Renal cortex interstitium (tissue), 15 donors: ENCODE results near the gene ZNF747. TPM values are rescaled to one million over a fixed set of nuclear protein-coding genes. Genes with fewer than 3 reads are reported as not detected.

Source experiments
- DNase-seq, 11 donors: peaks; one replicate each; pipeline ENCODE4 v3.0.0-alpha.2; 2013; ENCODE audit warnings: low read depth in 9 of 11, low spot score in 4 of 11; ENCODE audit errors: extremely low read depth in 1 of 11
- long read RNA-seq, 16 experiments: transcript quantifications; one replicate each; lab custom pipeline, GENCODE V29; 2026
- polyA plus RNA-seq, 3 donors: library from polyadenylated mRNA; unstranded; fragments of 120-200 nt; gene quantifications; one replicate each; pipeline ENCODE4 v1.2.1, GENCODE V29; 2013; ENCODE audit not compliant: insufficient read length in 3 of 3

Gene ZNF747
- polyA plus RNA-seq = 10 to 100 TPM in 2 of 3 donors, 1 to 10 TPM in 1; 9.6 to 10.5 (median 10.1) TPM
- long read RNA-seq, donor 1, partial matches to known transcripts = 0 of 1 reads
- long read RNA-seq, donor 1, other reads (novel, unspliced or antisense) = 0 of 1 reads
- long read RNA-seq, donor 2, partial matches to known transcripts = 0 of 1 reads
- long read RNA-seq, donor 2, other reads (novel, unspliced or antisense) = 0 of 1 reads
- long read RNA-seq, donor 3, partial matches to known transcripts = 0 of 4 reads
- long read RNA-seq, donor 3, other reads (novel, unspliced or antisense) = 0 of 4 reads
- long read RNA-seq, donor 4, partial matches to known transcripts = 0 of 6 reads
- long read RNA-seq, donor 4, other reads (novel, unspliced or antisense) = 0 of 6 reads
- long read RNA-seq, donor 5 = 0 reads
- long read RNA-seq, donor 6, transcript ZNF747-203 (3 exons, 1,511 nt) = major isoform, 5 of 7 reads
- long read RNA-seq, donor 6, partial matches to known transcripts = 0 of 7 reads
- long read RNA-seq, donor 6, other reads (novel, unspliced or antisense) = 0 of 7 reads
- long read RNA-seq, donor 7, partial matches to known transcripts = 5 of 10 reads
- long read RNA-seq, donor 7, other reads (novel, unspliced or antisense) = 0 of 10 reads
- long read RNA-seq, donor 8 = 0 reads
- long read RNA-seq, donor 9, partial matches to known transcripts = 0 of 3 reads
- long read RNA-seq, donor 9, other reads (novel, unspliced or antisense) = 0 of 3 reads
- long read RNA-seq, donor 10, partial matches to known transcripts = 0 of 3 reads
- long read RNA-seq, donor 10, other reads (novel, unspliced or antisense) = 0 of 3 reads
- long read RNA-seq, donor 11, partial matches to known transcripts = 0 of 2 reads
- long read RNA-seq, donor 11, other reads (novel, unspliced or antisense) = 0 of 2 reads
- long read RNA-seq, donor 12 = 0 reads
- long read RNA-seq, donor 13 = 0 reads
- long read RNA-seq, donor 14 = 0 reads
- long read RNA-seq, donor 15, partial matches to known transcripts = 0 of 3 reads
- long read RNA-seq, donor 15, other reads (novel, unspliced or antisense) = 0 of 3 reads
- long read RNA-seq, donor 16, partial matches to known transcripts = 0 of 7 reads
- long read RNA-seq, donor 16, other reads (novel, unspliced or antisense) = 0 of 7 reads

DNA sequence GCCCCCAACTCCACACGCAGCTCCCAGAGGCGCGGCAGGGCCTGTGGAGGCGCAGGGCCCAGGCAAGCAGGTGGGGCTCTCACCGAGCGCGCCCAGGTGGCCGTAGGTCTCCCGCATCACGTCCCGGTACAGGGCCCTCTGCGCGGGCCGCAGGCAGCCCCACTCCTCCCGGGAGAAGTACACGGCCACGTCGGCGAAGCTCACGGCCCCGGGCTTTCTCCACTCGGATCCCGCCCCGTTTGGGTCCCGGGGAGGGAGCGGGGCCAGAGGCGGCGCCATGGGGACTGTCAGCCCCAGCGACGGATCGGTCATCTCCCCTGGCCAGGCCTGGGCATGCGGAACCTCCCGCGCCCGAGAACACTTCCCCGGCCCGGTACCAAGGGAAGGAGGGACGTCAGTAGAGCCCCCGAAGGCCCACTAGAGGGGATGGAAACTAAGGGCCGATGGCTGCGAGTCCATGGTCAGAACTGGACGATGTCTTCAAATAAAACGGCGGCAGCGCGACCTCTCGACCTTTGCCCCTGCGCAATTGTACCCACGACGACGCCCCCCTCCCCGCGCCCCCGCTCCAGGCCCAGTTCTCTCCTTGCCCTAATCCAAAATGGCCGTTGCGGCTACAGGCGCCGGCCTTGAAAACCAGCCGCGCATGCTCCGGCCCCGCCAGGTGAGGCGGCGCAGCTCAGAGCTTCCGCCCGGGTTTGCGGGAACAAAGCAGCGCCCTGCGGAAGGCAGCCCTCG lies at the start of gene ZNF747:
ZNF747 (minus strand) TSS at position 491 of the 738 bp plus-strand sequence; CDS start at position 312, 179 bp downstream.
- peak; percentile 76 to 93 (median 89) for DNase-seq

DNA sequence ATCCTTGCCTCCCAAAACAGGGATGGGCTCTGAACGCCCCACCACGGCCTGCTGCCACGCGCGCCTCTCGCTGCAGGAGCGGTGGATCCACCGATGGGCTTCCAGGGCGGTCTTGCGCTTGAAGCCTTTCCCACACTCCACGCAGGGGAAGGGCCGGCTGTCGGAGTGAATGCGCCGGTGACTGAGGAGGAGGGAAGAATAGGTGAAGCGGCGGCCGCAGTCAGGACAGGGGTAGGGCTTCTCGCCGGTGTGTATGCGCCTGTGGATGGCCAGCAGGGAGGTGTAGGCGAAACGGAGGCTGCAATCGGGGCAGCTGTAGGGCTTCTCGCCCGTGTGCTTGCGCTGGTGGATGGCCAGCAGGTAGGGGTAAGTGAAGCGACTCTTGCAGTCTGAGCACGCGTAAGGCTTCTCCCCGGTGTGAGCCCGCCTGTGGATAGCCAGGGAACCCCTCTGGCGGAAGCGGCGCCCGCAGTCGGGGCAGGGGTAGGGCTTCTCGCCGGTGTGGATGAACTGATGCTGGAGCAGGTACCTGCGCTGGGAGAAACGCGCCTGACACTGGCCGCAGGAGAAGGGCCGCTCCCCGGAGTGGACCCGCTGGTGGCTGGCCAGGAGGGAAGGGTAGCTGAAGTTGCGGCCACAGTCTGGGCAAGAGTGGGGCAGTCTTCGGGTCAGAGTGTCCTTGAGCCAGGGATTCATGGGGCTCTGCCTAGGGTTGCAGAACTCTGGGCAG lies 48.1 kb upstream of the ZNF747 start:
- no peak for DNase-seq

DNA sequence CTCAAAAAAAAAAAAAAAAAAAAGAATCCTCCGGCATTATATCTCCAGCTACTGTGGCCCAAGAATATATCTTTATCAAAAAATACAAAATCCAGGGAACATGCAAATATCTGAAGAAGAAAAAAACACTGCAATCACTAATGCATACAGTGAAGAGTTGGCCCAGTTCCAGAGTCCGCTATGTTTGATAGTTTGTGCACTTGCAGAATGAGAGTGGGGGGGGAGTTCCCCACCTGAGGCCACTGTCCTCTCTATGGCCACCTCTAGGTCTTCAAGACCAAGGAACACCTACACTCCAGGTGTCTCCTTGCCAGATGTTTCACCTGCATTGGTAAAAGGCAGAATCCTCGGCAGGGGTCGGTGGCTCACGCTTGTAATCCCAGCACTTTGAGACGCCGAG lies 46.8 kb upstream of the ZNF747 start:
- no peak for DNase-seq

- DNase-seq = no peak
These were observed 40.0 kb upstream of the ZNF747 start for GRCh38 chr16:30574678-30575077.

GRCh38 chr16:30571445-30572322 lies 37.0 kb upstream of the ZNF747 start, which contains the start of gene ZNF688:
TSS of gene ZNF688 (minus strand) at chr16:30571714. CDS start at chr16:30571629, 85 bp downstream.
- DNase-seq = peak; percentile 88 to 98 (median 95)

DNA sequence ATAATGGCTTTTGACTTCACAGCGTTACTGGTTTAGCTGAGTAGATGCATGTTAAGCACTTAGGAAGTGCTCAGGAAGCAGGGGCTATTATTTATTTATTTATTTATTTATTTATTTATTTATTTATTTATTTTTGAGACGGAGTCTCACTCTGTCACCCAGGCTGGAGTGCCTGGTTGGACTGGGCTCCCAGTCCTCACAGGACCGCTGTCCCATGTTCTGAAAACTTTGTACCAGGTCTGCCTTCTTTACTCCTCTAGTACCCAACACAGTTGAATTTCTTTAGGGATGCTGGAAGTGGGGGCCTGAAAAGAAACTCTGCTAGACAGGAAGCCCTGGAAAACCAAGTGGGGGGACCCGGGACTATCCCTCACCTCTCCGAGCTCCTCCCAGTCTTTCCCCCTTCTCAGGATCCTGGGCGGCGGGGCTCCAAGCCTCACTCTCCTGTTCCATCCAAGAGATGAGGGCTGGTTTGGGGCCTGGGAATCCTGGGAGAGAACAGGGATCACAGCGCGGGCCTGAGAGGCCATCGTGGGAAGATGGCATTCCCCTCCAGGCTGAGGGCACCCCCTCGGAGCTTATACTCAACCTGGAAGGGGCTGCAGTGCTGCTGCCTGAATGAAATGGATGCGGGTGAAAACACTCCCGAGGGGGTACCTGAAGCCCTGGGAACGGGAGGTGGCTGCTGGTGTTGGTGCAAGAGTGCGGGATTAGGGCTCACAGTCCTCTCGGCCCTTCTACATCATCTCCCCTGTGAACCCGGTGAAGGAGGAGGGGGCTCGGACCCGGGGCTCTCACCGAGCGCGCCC lies 36.2 kb upstream of the ZNF747 start:
- peak in 1 of 11 donors; percentile 42 for DNase-seq

DNA sequence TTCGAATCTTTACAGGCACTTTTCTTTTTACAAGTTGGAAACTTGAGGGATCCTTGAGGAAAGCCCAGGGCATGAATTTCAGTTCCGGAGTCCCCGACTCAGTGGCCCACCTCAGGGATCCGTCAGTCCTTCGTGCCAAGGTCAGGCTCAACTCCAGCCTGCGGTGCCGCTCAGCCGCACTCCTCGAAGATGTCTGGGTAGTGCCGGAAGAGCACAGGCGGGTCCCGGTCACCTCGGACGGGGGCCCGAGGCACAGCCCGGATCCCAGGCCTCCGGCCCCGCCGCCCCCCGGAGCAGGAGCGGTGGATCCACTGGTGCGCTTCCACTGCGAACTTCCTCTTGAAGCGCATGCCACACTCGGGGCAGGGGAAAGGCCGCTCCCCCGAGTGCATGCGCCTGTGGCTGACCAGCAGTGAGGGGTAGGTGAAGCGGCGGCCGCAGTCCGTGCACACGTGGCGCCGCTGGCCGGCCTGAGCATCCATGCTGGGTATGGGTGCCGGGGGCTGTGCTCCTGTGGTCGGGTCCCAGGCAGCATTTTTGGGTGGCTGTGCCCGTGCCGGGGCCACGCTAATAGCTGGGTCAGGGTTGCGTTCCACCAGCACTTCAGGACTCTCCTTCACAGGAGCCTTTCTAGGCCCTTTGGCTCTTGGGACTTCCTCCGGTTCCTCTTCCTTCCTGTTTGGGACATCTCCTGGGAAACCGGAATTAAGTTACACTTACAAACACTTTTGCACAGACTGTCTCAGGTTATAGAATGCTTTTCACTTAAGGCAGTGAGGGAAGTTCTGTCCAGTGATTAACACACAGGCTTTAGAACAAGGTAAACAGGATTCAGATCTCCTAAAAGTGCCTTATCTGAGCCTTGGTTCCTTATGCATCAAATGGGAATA lies 35.3 kb upstream of the ZNF747 start:
- DNase-seq = peak in 1 of 11 donors; percentile 24

- no peak for DNase-seq
These were observed 34.6 kb upstream of the ZNF747 start for GRCh38 chr16:30569281-30569680.

- DNase-seq = no peak
These were observed 33.5 kb upstream of the ZNF747 start for GRCh38 chr16:30567991-30568638.

- no peak for DNase-seq
These were observed 32.7 kb upstream of the ZNF747 start for GRCh38 chr16:30567160-30567990.

- no peak for DNase-seq
These were observed 31.9 kb upstream of the ZNF747 start for GRCh38 chr16:30566531-30566930.

DNA sequence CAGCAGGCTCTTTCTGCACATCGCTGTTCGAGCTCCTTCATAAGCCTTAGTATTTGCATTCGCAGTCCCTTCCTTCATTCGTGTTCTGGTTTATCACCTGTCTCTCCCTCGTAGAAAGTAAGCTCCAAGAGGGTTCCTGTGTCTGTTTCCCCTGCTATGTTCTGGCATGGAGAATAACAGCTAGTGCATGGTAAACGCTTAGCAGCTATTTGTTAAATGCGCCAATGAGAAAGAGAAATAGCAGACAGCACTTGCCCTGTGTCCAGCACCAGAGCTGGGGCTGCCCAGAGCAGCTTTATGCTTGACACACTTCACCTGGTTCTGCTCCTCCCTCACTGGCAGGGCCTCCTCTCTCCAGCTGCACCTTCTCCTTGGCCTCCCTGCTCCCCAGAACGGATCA lies 31.3 kb upstream of the ZNF747 start:
- DNase-seq = no peak

DNA sequence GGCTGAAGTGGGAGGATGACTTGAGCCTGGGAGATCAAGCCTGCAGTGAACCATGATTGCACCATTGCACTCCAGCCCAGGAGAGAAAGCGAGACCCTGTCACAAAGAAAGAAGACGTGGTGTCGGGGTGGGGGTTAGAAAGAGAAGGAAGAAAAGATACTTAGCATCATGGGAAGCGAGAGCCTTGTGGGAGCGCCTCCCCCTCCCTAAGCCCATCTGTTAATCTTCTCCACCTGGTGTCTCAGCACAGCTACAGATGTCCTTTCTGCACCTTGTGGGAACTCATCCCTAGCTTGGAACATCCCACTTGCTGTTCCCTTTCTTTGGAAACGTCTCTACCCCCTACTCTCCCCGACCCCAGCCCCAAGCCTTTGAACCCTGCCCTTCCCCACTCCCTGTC lies 30.9 kb upstream of the ZNF747 start:
- no peak for DNase-seq

GRCh38 chr16:30562021-30562420 lies 27.4 kb upstream of the ZNF747 start:
- no peak for DNase-seq
